Keratinocyte (primary cell): ENCODE results near the gene RPS3A. TPM values are rescaled to one million over a fixed set of nuclear protein-coding genes. Genes with fewer than 3 reads are reported as not detected.

Experiments used
- DNase-seq: peaks from one replicate; pipeline ENCODE4 v3.0.0-alpha.2; 2011; ENCODE audit warnings: low read depth, missing footprints, low spot score
- FAIRE-seq: peaks from 2 replicates; lab custom pipeline; 2011; peaks lifted over from hg19 to GRCh38; lab: Jason Lieb, UNC
- H2AFZ ChIP-seq: 2 replicates; pipeline ENCODE4 v1.6.0; 2012; ENCODE audit warnings: low read length, control low read depth, inconsistent platforms; ENCODE audit not compliant: control insufficient read depth
- H3K27ac ChIP-seq: 2 replicates; pipeline ENCODE4 v1.5.1; 2011; ENCODE audit warnings: low read length; ENCODE audit not compliant: control insufficient read depth, insufficient read depth
- H3K27me3 ChIP-seq: 3 replicates; pipeline ENCODE4 v1.6.0; 2011; ENCODE audit warnings: low read length; ENCODE audit not compliant: control insufficient read depth, insufficient read depth; ENCODE audit errors: extremely low read depth
- H3K36me3 ChIP-seq, 2 experiments: 2 replicates in 1 of 2; 3 replicates in 1 of 2; pipeline ENCODE4 v1.5.1; 2011; ENCODE audit warnings: low read length in 2 of 2, mild to moderate bottlenecking in 1 of 2; ENCODE audit not compliant: control insufficient read depth in 2 of 2, insufficient read depth in 2 of 2; ENCODE audit errors: extremely low read depth in 1 of 2
- H3K4me1 ChIP-seq: 3 replicates; pipeline ENCODE4 v1.5.1; 2011; ENCODE audit warnings: low read length; ENCODE audit not compliant: control insufficient read depth, insufficient read depth; ENCODE audit errors: extremely low read depth
- H3K4me2 ChIP-seq: 3 replicates; pipeline ENCODE4 v1.6.0; 2011; ENCODE audit warnings: low read depth, low read length; ENCODE audit not compliant: control insufficient read depth, insufficient read depth; ENCODE audit errors: extremely low read depth
- H3K4me3 ChIP-seq, 3 experiments: fragments of 200-600 bp in 1 of 3; sonication (generic) in 1 of 3; 2 replicates in 2 of 3; 3 replicates in 1 of 3; pipeline ENCODE4 v1.5.1; 2011 to 2016; ENCODE audit warnings: low read length in 3 of 3, mild to moderate bottlenecking in 3 of 3, control low read depth in 2 of 3, inconsistent platforms in 1 of 3, low read depth in 1 of 3, mixed read lengths in 1 of 3, mixed run types in 1 of 3, moderate library complexity in 1 of 3; ENCODE audit not compliant: control insufficient read depth in 2 of 3, insufficient read depth in 2 of 3; ENCODE audit errors: extremely low read depth in 1 of 3
- H3K79me2 ChIP-seq: 2 replicates; pipeline ENCODE4 v1.6.0; 2012; ENCODE audit warnings: low read length; ENCODE audit not compliant: control insufficient read depth, insufficient read depth
- H3K9ac ChIP-seq: 3 replicates; pipeline ENCODE4 v1.6.0; 2011; ENCODE audit warnings: low read length; ENCODE audit not compliant: control insufficient read depth, insufficient read depth; ENCODE audit errors: extremely low read depth
- H3K9me1 ChIP-seq: 3 replicates; pipeline ENCODE4 v1.6.0; 2011; ENCODE audit warnings: low read length; ENCODE audit not compliant: control insufficient read depth, insufficient read depth; ENCODE audit errors: extremely low read depth
- H3K9me3 ChIP-seq: 2 replicates; pipeline ENCODE4 v1.5.1; 2012; ENCODE audit warnings: low read depth, low read length; ENCODE audit not compliant: control insufficient read depth
- H4K20me1 ChIP-seq: 3 replicates; pipeline ENCODE4 v1.6.0; 2011; ENCODE audit warnings: low read length; ENCODE audit not compliant: control insufficient read depth, insufficient read depth; ENCODE audit errors: extremely low read depth
- CTCF ChIP-seq, 3 experiments: IDR thresholded peaks in 1 of 3; conservative IDR thresholded peaks in 1 of 3; optimal IDR thresholded peaks in 1 of 3; 2 replicates in 2 of 3; 3 replicates in 1 of 3; pipeline versions ENCODE3 to v1.5.1; 2011; ENCODE audit warnings: low read length in 3 of 3, mild to moderate bottlenecking in 3 of 3, moderate library complexity in 2 of 3, control low read depth in 1 of 3, inconsistent platforms in 1 of 3; ENCODE audit not compliant: insufficient read depth in 2 of 3; ENCODE audit errors: extremely low read depth in 1 of 3
- EZH2 ChIP-seq: IDR thresholded peaks from one replicate; pipeline ENCODE4 v1.6.1; 2012; ENCODE audit warnings: inconsistent platforms, mild to moderate bottlenecking, low read length, moderate library complexity
- dilution Hi-C: fragments of 300-500 bp; cut with MboI; formaldehyde crosslinking; loops from one replicate; pipeline ENCODE4 v1.7.0; 2020; ENCODE audit warnings: low sequenced_read_pairs; ENCODE audit not compliant: extremely low pct_ligation_motif_present
- polyA minus RNA-seq, 3 experiments: library from RNA; depleted of rRNA, polyadenylated mRNA; stranded (reverse); fragments of >200 nt; gene quantifications; 1 replicate in 1 of 3; 2 replicates in 1 of 3; 3 replicates in 1 of 3; pipeline ENCODE4 v1.2.3, GENCODE V29; 2011
- polyA plus RNA-seq, 5 experiments: library from polyadenylated mRNA; depleted of rRNA in 3 of 5; stranded (reverse) in 3 of 5; stranded (forward) in 1 of 5; unstranded in 1 of 5; fragments of >200 nt; gene quantifications; 1 replicate in 1 of 5; 2 replicates in 3 of 5; 3 replicates in 1 of 5; pipeline versions ENCODE4 v1.2.1 to v1.2.3, GENCODE V29; 2011 to 2012; ENCODE audit warnings: missing spikeins in 2 of 5, low read depth in 1 of 5, low replicate concordance in 1 of 5

Gene RPS3A
- polyA plus RNA-seq (1,896 to 3,377 TPM (median 2,421 TPM) in 3 replicates), polyA minus RNA-seq (125 to 699 TPM (median 381 TPM) in 3 replicates)
- 1,710 TPM for polyA plus RNA-seq (2011; ENCODE audit: low read depth)
- polyA plus RNA-seq (2011; cell fraction: cytosol; rRNA removed), result 2,366 and 4,223 TPM in 2 replicates
- polyA plus RNA-seq (2011; cell fraction: nucleus; rRNA removed), result 493 and 638 TPM in 2 replicates
- polyA plus RNA-seq (2012; ENCODE audit: low replicate concordance), result 1,575 and 2,799 TPM in 2 replicates
- 566 TPM for polyA minus RNA-seq (2011; cell fraction: cytosol; rRNA and poly(A)+ RNA removed)
- 69.2 and 118 TPM in 2 replicates for polyA minus RNA-seq (2011; cell fraction: nucleus; rRNA and poly(A)+ RNA removed)

- DNase-seq (peak; percentile 77), FAIRE-seq (peak; percentile 56)
- H3K27ac ChIP-seq, result peak within 1 kb of the TSS; percentile 97
- H3K36me3 ChIP-seq, result peaks cover 17 to 28% of the 10 kb centered on the region in 2 experiments
- no peaks in the 10 kb centered on the region for H3K9me3 ChIP-seq
- H3K9me1 ChIP-seq, result no peaks in the 10 kb centered on the region
- H2AFZ ChIP-seq, result peak within 1 kb of the TSS; percentile 94
- TF ChIP-seq CTCF (optimal IDR thresholded peaks at IDR 0.05 in 1 of 3, IDR thresholded peaks at IDR 0.05 in 1 of 3, conservative IDR thresholded peaks at IDR 0.05 in 1 of 3; ENCODE audit: extremely low read depth in 1 of 3, insufficient read depth in 2 of 3, low read length in 3 of 3) (peak; percentile 88 to 97 (median 88)), EZH2 (no peak)
- dilution Hi-C loops, result no loop called here
- H3K79me2 ChIP-seq, result peaks cover 39% of the 10 kb centered on the region
- peak within 1 kb of the TSS; percentile 100 for H3K9ac ChIP-seq
- H3K4me2 ChIP-seq, result peak within 1 kb of the TSS; percentile 84
- H3K27me3 ChIP-seq, result no peaks in the 10 kb centered on the region
- H3K4me1 ChIP-seq, result peaks cover 15% of the 10 kb centered on the region
- peak within 1 kb of the TSS; percentile 64 to 100 (median 99) for H3K4me3 ChIP-seq
- H4K20me1 ChIP-seq, result peaks cover 17% of the 10 kb centered on the region
Measured at GRCh38 chr4:151099229-151099975, at the start of gene RPS3A. Gene RPS3A (plus strand): TSS chr4:151099628. CDS start chr4:151099653, 25 bp downstream.

- FAIRE-seq, result no peak
- TF ChIP-seq EZH2 (no peak), CTCF (optimal IDR thresholded peaks at IDR 0.05 in 1 of 3, IDR thresholded peaks at IDR 0.05 in 1 of 3, conservative IDR thresholded peaks at IDR 0.05 in 1 of 3; ENCODE audit: extremely low read depth in 1 of 3, insufficient read depth in 2 of 3, low read length in 3 of 3) (no peak)
Measured at GRCh38 chr4:151052785-151053184, 46.6 kb upstream of the RPS3A start.

More at GRCh38 chr4:151052785-151053184, 46.6 kb upstream of the RPS3A start:
- no peak for DNase-seq
- dilution Hi-C loops, result no loop called here
- Histone ChIP-seq H3K4me3 (no peak overlapping the region), H3K4me2 (no peak overlapping the region), H3K27me3 (no peaks in the 10 kb centered on the region), H3K9ac (no peak overlapping the region), H4K20me1 (no peaks in the 10 kb centered on the region), H3K9me3 (no peaks in the 10 kb centered on the region), H3K79me2 (no peaks in the 10 kb centered on the region), H3K27ac (no peak overlapping the region), H3K36me3 (no peaks in the 10 kb centered on the region), H2AFZ (no peak overlapping the region), H3K9me1 (no peaks in the 10 kb centered on the region), H3K4me1 (no peaks in the 10 kb centered on the region)
